ENCODE data around the gene DAD1. TPM values are rescaled to one million over a fixed set of nuclear protein-coding genes. Genes with fewer than 3 reads are reported as not detected.

DAD1 gene
- total RNA-seq, 1 donor from 2014 or later, result 185 TPM

DNA sequence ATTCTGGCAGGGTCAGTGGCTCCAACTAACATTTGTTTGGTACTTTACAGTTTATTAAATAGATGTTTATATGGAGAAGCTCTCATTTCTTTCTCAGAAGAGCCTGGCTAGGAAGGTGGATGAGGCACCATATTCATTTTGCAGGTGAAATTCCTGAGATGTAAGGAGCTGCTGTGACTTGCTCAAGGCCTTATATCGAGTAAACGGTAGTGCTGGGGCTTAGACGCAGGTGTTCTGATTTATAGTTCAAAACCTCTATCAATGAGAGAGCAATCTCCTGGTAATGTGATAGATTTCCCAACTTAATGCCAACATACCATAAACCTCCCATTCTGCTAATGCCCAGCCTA is 42.3 kb downstream of the DAD1 start:
- no peaks in the 10 kb centered on the region for H3K9me3 ChIP-seq (ENCODE audit: low read depth)
- no peak overlapping the region for H3K4me3 Mint-ChIP-seq

DNA sequence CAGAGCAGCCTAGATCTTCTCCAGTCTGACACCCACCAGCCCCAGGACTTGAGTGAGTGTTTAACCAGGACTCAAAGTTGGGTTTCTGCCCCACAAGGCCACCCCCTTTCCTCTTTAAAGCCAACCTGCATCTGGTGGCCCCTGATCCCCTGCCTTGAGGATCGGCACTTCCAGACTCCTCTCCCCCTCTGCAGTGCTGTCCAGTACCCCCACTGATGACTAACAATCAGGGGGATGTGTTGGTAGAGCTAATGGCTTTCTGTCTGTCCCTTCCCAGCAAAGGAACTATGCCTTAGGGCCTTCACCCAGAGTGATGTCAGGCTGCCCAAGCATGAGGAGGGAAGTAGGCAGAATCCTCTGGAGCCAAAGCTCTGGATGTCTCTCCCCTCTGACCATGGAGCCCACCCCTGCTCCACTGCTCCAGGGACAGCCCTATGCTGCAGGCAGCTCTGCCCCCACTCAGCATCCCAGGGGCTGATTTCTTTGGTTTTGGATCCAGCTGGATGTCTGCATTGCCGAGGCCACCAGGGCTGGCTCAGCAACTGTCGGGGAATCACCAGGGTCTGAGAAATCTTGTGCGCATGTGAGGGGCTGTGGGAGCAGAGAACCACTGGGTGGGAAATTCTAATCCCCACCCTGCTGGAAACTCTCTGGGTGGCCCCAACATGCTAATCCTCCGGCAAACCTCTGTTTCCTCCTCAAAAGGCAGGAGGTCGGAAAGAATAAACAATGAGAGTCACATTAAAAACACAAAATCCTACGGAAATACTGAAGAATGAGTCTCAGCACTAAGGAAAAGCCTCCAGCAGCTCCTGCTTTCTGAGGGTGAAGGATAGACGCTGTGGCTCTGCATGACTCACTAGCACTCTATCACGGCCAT is 42.9 kb downstream of the DAD1 start:
- H3K27ac ChIP-seq, result no peak overlapping the region
- TF ChIP-seq EZH2phosphoT487 (IDR thresholded peaks at IDR 0.05), result no peak
- TF ChIP-seq, protein P1, sequence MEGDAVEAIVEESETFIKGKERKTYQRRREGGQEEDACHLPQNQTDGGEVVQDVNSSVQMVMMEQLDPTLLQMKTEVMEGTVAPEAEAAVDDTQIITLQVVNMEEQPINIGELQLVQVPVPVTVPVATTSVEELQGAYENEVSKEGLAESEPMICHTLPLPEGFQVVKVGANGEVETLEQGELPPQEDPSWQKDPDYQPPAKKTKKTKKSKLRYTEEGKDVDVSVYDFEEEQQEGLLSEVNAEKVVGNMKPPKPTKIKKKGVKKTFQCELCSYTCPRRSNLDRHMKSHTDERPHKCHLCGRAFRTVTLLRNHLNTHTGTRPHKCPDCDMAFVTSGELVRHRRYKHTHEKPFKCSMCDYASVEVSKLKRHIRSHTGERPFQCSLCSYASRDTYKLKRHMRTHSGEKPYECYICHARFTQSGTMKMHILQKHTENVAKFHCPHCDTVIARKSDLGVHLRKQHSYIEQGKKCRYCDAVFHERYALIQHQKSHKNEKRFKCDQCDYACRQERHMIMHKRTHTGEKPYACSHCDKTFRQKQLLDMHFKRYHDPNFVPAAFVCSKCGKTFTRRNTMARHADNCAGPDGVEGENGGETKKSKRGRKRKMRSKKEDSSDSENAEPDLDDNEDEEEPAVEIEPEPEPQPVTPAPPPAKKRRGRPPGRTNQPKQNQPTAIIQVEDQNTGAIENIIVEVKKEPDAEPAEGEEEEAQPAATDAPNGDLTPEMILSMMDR (IDR thresholded peaks at IDR 0.05), result no peak
- no peak for TF ChIP-seq EZH2 (IDR thresholded peaks at IDR 0.05)

More for the DNA sequence above, 42.3 kb downstream of the DAD1 start:
- H3K9ac ChIP-seq, result no peak overlapping the region
- Mint-ChIP-seq H3K27me3 (ENCODE audit: insufficient read depth, low read depth) (peaks cover 4% of the 10 kb centered on the region), H3K36me3 (no peaks in the 10 kb centered on the region), H3K9me3 (no peaks in the 10 kb centered on the region), H3K4me1 (peaks cover 34% of the 10 kb centered on the region), H3K27ac (peak overlapping the region; percentile 44)
- no peak overlapping the region for H3K27ac ChIP-seq
- peak overlapping the region; percentile 58 for H3K4me2 ChIP-seq
- no peak overlapping the region for H3K4me3 ChIP-seq
- no peak overlapping the region for H2AFZ ChIP-seq (replicated peaks)
- no peaks in the 10 kb centered on the region for H3K79me2 ChIP-seq (ENCODE audit: low read depth)
- TF ChIP-seq EZH2 (IDR thresholded peaks at IDR 0.05) (no peak), EZH2phosphoT487 (IDR thresholded peaks at IDR 0.05) (no peak)
- TF ChIP-seq, protein P1 (IDR thresholded peaks at IDR 0.05), result no peak
- H3F3A ChIP-seq (ENCODE audit: low read depth), result peaks cover 2% of the 10 kb centered on the region
- peaks cover 20% of the 10 kb centered on the region for H3K4me1 ChIP-seq
- H3K27me3 ChIP-seq, result peaks cover 22% of the 10 kb centered on the region
- no peaks in the 10 kb centered on the region for H4K20me1 ChIP-seq (ENCODE audit: low read depth)
- no peak for DNase-seq (ENCODE audit: low spot score)
- H3K36me3 ChIP-seq, result no peaks in the 10 kb centered on the region

DNA sequence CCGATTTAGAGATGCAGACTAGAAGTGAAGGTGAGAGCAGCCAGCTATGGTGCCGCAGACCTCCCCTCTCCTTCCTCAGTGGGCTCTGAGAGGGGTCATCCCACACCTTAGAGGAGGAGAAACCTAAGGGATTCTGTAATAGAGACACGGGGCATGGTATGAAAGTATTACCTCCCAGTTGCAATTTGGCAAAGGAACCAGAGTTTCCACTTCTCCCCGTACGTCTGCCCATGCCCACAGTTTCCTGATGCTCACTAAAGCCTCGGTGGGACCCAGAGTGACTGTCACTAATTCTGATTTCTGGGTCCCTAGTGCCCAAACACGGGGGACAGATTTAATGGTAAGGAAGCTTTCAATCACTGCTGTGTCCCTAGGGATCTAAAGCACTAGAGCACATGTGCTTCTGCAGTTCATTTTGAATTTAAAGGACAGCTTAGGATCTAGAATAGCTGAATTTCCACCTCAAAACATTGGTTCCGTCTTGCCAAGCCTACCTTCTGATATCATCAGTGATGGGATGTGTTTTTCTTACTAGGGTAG is 44.1 kb downstream of the DAD1 start:
- Histone ChIP-seq H3K9me3 (ENCODE audit: low read depth) (no peaks in the 10 kb centered on the region), H4K20me1 (ENCODE audit: low read depth) (no peaks in the 10 kb centered on the region), H3K79me2 (ENCODE audit: low read depth) (no peaks in the 10 kb centered on the region), H3K36me3 (no peaks in the 10 kb centered on the region), H2AFZ (replicated peaks) (no peak overlapping the region), H3K27me3 (peaks cover 22% of the 10 kb centered on the region), H3K27ac (no peak overlapping the region), H3K4me2 (no peak overlapping the region), H3K9ac (no peak overlapping the region), H3F3A (ENCODE audit: low read depth) (peaks cover 2% of the 10 kb centered on the region), H3K4me3 (no peak overlapping the region), H3K4me1 (peaks cover 14% of the 10 kb centered on the region)
- Mint-ChIP-seq H3K27ac (no peak overlapping the region), H3K9me3 (no peaks in the 10 kb centered on the region), H3K27me3 (ENCODE audit: insufficient read depth, low read depth) (peaks cover 2% of the 10 kb centered on the region), H3K4me1 (peaks cover 20% of the 10 kb centered on the region), H3K36me3 (no peaks in the 10 kb centered on the region), H3K4me3 (no peak overlapping the region)
- TF ChIP-seq, protein P1 (IDR thresholded peaks at IDR 0.05), result no peak
- TF ChIP-seq EZH2 (IDR thresholded peaks at IDR 0.05) (no peak), EZH2phosphoT487 (IDR thresholded peaks at IDR 0.05) (no peak)
- no peak for DNase-seq (ENCODE audit: low spot score)

More for the DNA sequence above, 42.9 kb downstream of the DAD1 start:
- DNase-seq (ENCODE audit: low spot score), result peak; percentile 50
- no peaks in the 10 kb centered on the region for H3K79me2 ChIP-seq (ENCODE audit: low read depth)
- H2AFZ ChIP-seq (replicated peaks), result no peak overlapping the region
- Mint-ChIP-seq H3K27me3 (ENCODE audit: insufficient read depth, low read depth) (peaks cover 4% of the 10 kb centered on the region), H3K27ac (peak overlapping the region; percentile 44), H3K4me1 (peaks cover 30% of the 10 kb centered on the region), H3K4me3 (no peak overlapping the region), H3K9me3 (no peaks in the 10 kb centered on the region), H3K36me3 (no peaks in the 10 kb centered on the region)
- H3K4me3 ChIP-seq, result no peak overlapping the region
- peak overlapping the region; percentile 58 for H3K4me2 ChIP-seq
- H3K36me3 ChIP-seq, result no peaks in the 10 kb centered on the region
- H3F3A ChIP-seq (ENCODE audit: low read depth), result peaks cover 2% of the 10 kb centered on the region
- no peaks in the 10 kb centered on the region for H4K20me1 ChIP-seq (ENCODE audit: low read depth)
- H3K4me1 ChIP-seq, result peaks cover 20% of the 10 kb centered on the region
- no peak overlapping the region for H3K9ac ChIP-seq
- no peaks in the 10 kb centered on the region for H3K9me3 ChIP-seq (ENCODE audit: low read depth)
- H3K27me3 ChIP-seq, result peaks cover 22% of the 10 kb centered on the region

Data from neural progenitor cell (in vitro differentiated cells).